Fibroblast of villous mesenchyme (primary cell): ENCODE measurements around the gene GPBP1. TPM values are rescaled to one million over a fixed set of nuclear protein-coding genes. Genes with fewer than 3 reads are reported as not detected.
A peak's percentile ranks its signal among the peaks of the same experiment; 100 is the strongest.

Experiments used
- DNase-seq: peaks from one replicate; pipeline ENCODE4 v3.0.0-alpha.2; 2010; ENCODE audit warnings: low read depth
- H3K4me3 ChIP-seq: 2 replicates; pipeline ENCODE4 v1.5.1; 2011; ENCODE audit warnings: low read depth, mild to moderate bottlenecking, low read length
- CTCF ChIP-seq: IDR thresholded peaks from 2 replicates; pipeline ENCODE4 v1.5.1; 2012; ENCODE audit warnings: low read depth, mild to moderate bottlenecking, low read length; ENCODE audit not compliant: insufficient read depth
- total RNA-seq: library from RNA; depleted of rRNA; stranded (reverse); fragments of >200 nt; gene quantifications from 2 replicates; pipeline ENCODE4 v1.2.3, GENCODE V29; 2012

Gene GPBP1
- total RNA-seq = 43.2 and 73.0 TPM in 2 replicates

GRCh38 chr5:57173319-57174127 is at the start of gene GPBP1:
Gene GPBP1, plus strand, starts transcription at chr5:57174059. Its CDS starts 40,072 bp downstream, at chr5:57214131.
- DNase-seq = peak; percentile 99
- TF ChIP-seq CTCF = no peak
- H3K4me3 ChIP-seq = peak within 1 kb of the TSS; percentile 90

- TF ChIP-seq CTCF = no peak
- no peak overlapping the region for H3K4me3 ChIP-seq
- no peak for DNase-seq
Observed at GRCh38 chr5:57128325-57128724, 45.5 kb upstream of the GPBP1 start.

- DNase-seq = no peak
- no peak for TF ChIP-seq CTCF
- no peak overlapping the region for H3K4me3 ChIP-seq
Observed at GRCh38 chr5:57133574-57133973, 40.3 kb upstream of the GPBP1 start.

- no peak for DNase-seq
- TF ChIP-seq CTCF = no peak
- H3K4me3 ChIP-seq = no peak overlapping the region
Observed at GRCh38 chr5:57137401-57137800, 36.5 kb upstream of the GPBP1 start.

GRCh38 chr5:57152316-57152715 is 21.5 kb upstream of the GPBP1 start:
- TF ChIP-seq CTCF = no peak
- DNase-seq = no peak
- no peak overlapping the region for H3K4me3 ChIP-seq

- TF ChIP-seq CTCF = no peak
- H3K4me3 ChIP-seq = no peak overlapping the region
- no peak for DNase-seq
Observed at GRCh38 chr5:57155033-57155432, 18.8 kb upstream of the GPBP1 start.
